SKM-1 treated with dmso at 0.1 percent for 144 hours (cell line): ENCODE results near the gene GMFB.

Source experiments
- DNase-seq: peaks from one replicate; lab custom pipeline; 2025; ENCODE audit not compliant: unreplicated experiment; lab: John Stamatoyannopoulos, UW

Gene GMFB

GRCh38 chr14:54493293-54493692 is 4.5 kb upstream of the GMFB start:
- DNase-seq, result no peak

GRCh38 chr14:54490445-54491175 is 1.8 kb upstream of the GMFB start:
- no peak for DNase-seq

GRCh38 chr14:54489731-54490444 is 1.1 kb upstream of the GMFB start:
- DNase-seq, result no peak

GRCh38 chr14:54489318-54489683 is 521 bp upstream of the GMFB start:
- DNase-seq, result no peak

GRCh38 chr14:54488318-54488645 is 498 bp downstream of the GMFB start:
- DNase-seq, result no peak

- DNase-seq, result no peak
These were observed 1.0 kb downstream of the GMFB start for GRCh38 chr14:54487771-54488170.

GRCh38 chr14:54486685-54487084 is 2.1 kb downstream of the GMFB start:
- DNase-seq, result no peak

- DNase-seq, result no peak
These were observed 4.9 kb downstream of the GMFB start for GRCh38 chr14:54483846-54484245.

- no peak for DNase-seq
These were observed 5.6 kb downstream of the GMFB start for GRCh38 chr14:54483073-54483745.

GRCh38 chr14:54481695-54482094 is 7.1 kb downstream of the GMFB start:
- DNase-seq, result no peak

- DNase-seq, result no peak
These were observed 7.8 kb downstream of the GMFB start for GRCh38 chr14:54480830-54481562.

- DNase-seq, result no peak
These were observed 10.1 kb downstream of the GMFB start for GRCh38 chr14:54478636-54479215.

- DNase-seq, result no peak
These were observed 12.9 kb downstream of the GMFB start for GRCh38 chr14:54475911-54476310.

GRCh38 chr14:54475187-54475899 is 13.4 kb downstream of the GMFB start:
- no peak for DNase-seq

GRCh38 chr14:54474232-54474793 is 14.5 kb downstream of the GMFB start:
- DNase-seq, result no peak

GRCh38 chr14:54472315-54472714 is 16.5 kb downstream of the GMFB start:
- DNase-seq, result no peak

- no peak for DNase-seq
These were observed 17.1 kb downstream of the GMFB start for GRCh38 chr14:54471641-54472040.

- no peak for DNase-seq
These were observed 18.1 kb downstream of the GMFB start for GRCh38 chr14:54470701-54471100.

GRCh38 chr14:54467280-54467679 is 21.5 kb downstream of the GMFB start:
- no peak for DNase-seq

GRCh38 chr14:54465654-54466053 is 23.1 kb downstream of the GMFB start:
- no peak for DNase-seq
